DOHH2 (cell line): Measurements from ENCODE around the gene RNF26.
A peak's percentile ranks its signal among the peaks of the same experiment; 100 is the strongest.

Experiments used
- H3F3A ChIP-seq: fragments of 200-600 bp; sonication (generic), shearing (Covaris generic); 2 replicates; pipeline ENCODE4 v1.6.0; 2016; ENCODE audit warnings: antibody characterized with exemption, mild to moderate bottlenecking; ENCODE audit not compliant: control insufficient read depth, insufficient read depth
- H3K27ac ChIP-seq: fragments of 200-600 bp; sonication (generic); 2 replicates; pipeline ENCODE4 v1.5.1; 2014; ENCODE audit warnings: low read depth, mild to moderate bottlenecking, low read length, moderate library complexity
- H3K27me3 ChIP-seq: fragments of 200-600 bp; sonication (generic); 2 replicates; pipeline ENCODE4 v1.6.1; 2014; ENCODE audit warnings: mild to moderate bottlenecking, low read length, mixed read lengths; ENCODE audit not compliant: control insufficient read depth
- H3K36me3 ChIP-seq: fragments of 200-600 bp; sonication (generic); 2 replicates; pipeline ENCODE4 v1.6.1; 2014; ENCODE audit warnings: mild to moderate bottlenecking, low read length, moderate library complexity, mixed read lengths; ENCODE audit not compliant: control insufficient read depth
- H3K4me1 ChIP-seq: fragments of 200-600 bp; sonication (generic); 2 replicates; pipeline ENCODE4 v1.6.1; 2014; ENCODE audit warnings: mild to moderate bottlenecking, low read length, mixed read lengths; ENCODE audit not compliant: control insufficient read depth
- H3K4me2 ChIP-seq: fragments of 200-600 bp; sonication (generic); 2 replicates; pipeline ENCODE4 v1.6.0; 2014; ENCODE audit warnings: mild to moderate bottlenecking, low read length, moderate library complexity
- H3K4me3 ChIP-seq: fragments of 200-600 bp; sonication (generic); 2 replicates; pipeline ENCODE4 v1.5.1; 2014; ENCODE audit warnings: mild to moderate bottlenecking, low read length, mixed read lengths
- H3K79me2 ChIP-seq: fragments of 200-600 bp; sonication (generic); 2 replicates; pipeline ENCODE4 v1.6.1; 2014; ENCODE audit warnings: mild to moderate bottlenecking, low read length, mixed read lengths; ENCODE audit not compliant: control insufficient read depth
- H3K9me2 ChIP-seq: fragments of 200-600 bp; sonication (generic); replicated peaks from 2 replicates; pipeline ENCODE4 v1.6.1; 2014; ENCODE audit warnings: mild to moderate bottlenecking, low read length, mixed read lengths; ENCODE audit not compliant: control insufficient read depth
- H3K9me3 ChIP-seq: fragments of 200-600 bp; sonication (generic); 2 replicates; pipeline ENCODE4 v1.6.1; 2014; ENCODE audit warnings: antibody characterized with exemption, low read length, mixed read lengths; ENCODE audit not compliant: control insufficient read depth, insufficient read depth
- H4K20me1 ChIP-seq: fragments of 200-600 bp; sonication (generic); 2 replicates; pipeline ENCODE4 v1.6.0; 2014; ENCODE audit warnings: low read depth, mild to moderate bottlenecking, antibody characterized with exemption, low read length, moderate library complexity; ENCODE audit not compliant: control insufficient read depth, insufficient read depth
- EZH2phosphoT487 ChIP-seq: fragments of 200-600 bp; sonication (generic); IDR thresholded peaks from 2 replicates; pipeline ENCODE4 v1.6.1; 2017; ENCODE audit warnings: borderline replicate concordance, mild to moderate bottlenecking, antibody characterized with exemption, low read length, moderate library complexity, mixed read lengths
- TF ChIP-seq, protein P1 (sequence below): fragments of 200-600 bp; sonication (generic); IDR thresholded peaks from one replicate; pipeline ENCODE4 v1.5.1; 2014; ENCODE audit warnings: antibody characterized with exemption, mild to moderate bottlenecking, low read depth, low read length; ENCODE audit not compliant: poor library complexity, severe bottlenecking

The RNF26 gene

DNA sequence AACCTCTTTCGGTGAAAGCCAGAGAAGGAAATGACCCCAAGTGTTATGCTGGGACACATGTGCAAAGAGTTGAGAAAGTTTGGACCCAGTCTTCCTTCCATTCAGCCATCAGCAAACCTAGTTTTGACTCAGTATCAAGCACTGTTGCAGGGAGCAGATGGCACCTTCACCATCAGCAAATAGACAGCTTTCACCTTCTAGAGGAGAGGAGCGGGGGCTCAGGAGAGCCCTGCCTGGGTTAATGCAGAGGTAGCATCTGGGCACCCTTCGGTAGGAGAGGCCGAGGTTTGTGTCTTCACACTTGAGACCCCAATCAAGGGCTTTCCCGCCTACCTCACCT lies 28.4 kb downstream of the RNF26 start:
- H3K4me2 ChIP-seq = peak overlapping the region; percentile 91
- TF ChIP-seq, protein P1, sequence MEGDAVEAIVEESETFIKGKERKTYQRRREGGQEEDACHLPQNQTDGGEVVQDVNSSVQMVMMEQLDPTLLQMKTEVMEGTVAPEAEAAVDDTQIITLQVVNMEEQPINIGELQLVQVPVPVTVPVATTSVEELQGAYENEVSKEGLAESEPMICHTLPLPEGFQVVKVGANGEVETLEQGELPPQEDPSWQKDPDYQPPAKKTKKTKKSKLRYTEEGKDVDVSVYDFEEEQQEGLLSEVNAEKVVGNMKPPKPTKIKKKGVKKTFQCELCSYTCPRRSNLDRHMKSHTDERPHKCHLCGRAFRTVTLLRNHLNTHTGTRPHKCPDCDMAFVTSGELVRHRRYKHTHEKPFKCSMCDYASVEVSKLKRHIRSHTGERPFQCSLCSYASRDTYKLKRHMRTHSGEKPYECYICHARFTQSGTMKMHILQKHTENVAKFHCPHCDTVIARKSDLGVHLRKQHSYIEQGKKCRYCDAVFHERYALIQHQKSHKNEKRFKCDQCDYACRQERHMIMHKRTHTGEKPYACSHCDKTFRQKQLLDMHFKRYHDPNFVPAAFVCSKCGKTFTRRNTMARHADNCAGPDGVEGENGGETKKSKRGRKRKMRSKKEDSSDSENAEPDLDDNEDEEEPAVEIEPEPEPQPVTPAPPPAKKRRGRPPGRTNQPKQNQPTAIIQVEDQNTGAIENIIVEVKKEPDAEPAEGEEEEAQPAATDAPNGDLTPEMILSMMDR = no peak
- no peak for TF ChIP-seq EZH2phosphoT487
- H3K36me3 ChIP-seq = peaks cover 28% of the 10 kb centered on the region
- peaks cover 95% of the 10 kb centered on the region for H3K4me1 ChIP-seq
- H3K9me3 ChIP-seq = no peaks in the 10 kb centered on the region
- 0 out of 2 replicates have a peak, but pooled peaks cover 5% of the 10 kb centered on the region for H3F3A ChIP-seq
- H3K27ac ChIP-seq = peak overlapping the region; percentile 63
- H4K20me1 ChIP-seq = no peaks in the 10 kb centered on the region
- peak overlapping the region; percentile 93 for H3K4me3 ChIP-seq
- peaks cover 6% of the 10 kb centered on the region; the same call in 1 of the 2 replicates for H3K27me3 ChIP-seq
- H3K79me2 ChIP-seq = peaks cover 35% of the 10 kb centered on the region
- H3K9me2 ChIP-seq = no peaks in the 10 kb centered on the region

DNA sequence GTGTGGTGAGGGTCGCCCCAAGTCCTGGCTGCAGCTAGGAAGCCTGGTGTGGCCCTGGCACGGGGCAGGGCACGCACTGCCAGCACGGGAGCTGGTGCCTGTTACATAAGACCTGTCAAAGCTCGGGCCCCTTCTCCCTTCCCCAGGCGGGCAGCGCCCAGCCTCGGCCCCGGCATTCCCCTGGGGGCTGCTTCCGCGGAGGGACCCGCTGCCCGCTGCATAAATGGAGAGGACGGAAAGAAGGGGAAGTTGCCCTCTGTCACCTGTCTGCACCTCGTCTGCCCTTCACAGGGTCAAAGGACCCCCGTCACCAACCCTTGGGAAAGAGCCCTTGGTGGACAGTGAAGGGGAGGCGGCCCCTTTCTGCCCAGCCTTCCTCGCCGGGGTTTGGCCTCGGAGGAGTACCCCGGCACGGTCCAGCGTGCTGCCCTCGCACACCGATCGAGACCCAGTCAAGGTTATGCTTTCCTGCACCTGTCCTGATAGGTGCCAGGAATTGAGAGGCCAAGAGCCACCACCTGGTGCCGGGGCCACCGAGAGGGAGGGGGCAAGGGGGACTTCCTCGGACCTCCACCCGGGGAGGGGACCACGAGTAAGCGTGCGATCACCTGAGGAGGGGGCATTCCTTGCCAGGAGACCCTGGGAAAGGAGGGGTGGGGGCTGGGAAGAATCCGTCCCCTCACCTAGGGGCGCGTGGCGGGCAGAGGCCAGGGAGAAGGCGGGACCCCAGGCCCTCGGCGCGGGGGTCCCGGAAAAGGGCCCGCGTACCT lies 28.9 kb downstream of the RNF26 start:
- peak overlapping the region; percentile 91 for H3K4me2 ChIP-seq
- peaks cover 35% of the 10 kb centered on the region for H3K79me2 ChIP-seq
- H3K9me3 ChIP-seq = no peaks in the 10 kb centered on the region
- H3K4me1 ChIP-seq = peaks cover 95% of the 10 kb centered on the region
- H4K20me1 ChIP-seq = no peaks in the 10 kb centered on the region
- H3F3A ChIP-seq = 0 out of 2 replicates have a peak, but pooled peaks cover 5% of the 10 kb centered on the region
- TF ChIP-seq, protein P1 = no peak
- no peak for TF ChIP-seq EZH2phosphoT487
- H3K9me2 ChIP-seq = no peaks in the 10 kb centered on the region
- H3K4me3 ChIP-seq = peak overlapping the region; percentile 93
- peaks cover 6% of the 10 kb centered on the region; the same call in 1 of the 2 replicates for H3K27me3 ChIP-seq
- peak overlapping the region; percentile 63 for H3K27ac ChIP-seq
- H3K36me3 ChIP-seq = peaks cover 24% of the 10 kb centered on the region

DNA sequence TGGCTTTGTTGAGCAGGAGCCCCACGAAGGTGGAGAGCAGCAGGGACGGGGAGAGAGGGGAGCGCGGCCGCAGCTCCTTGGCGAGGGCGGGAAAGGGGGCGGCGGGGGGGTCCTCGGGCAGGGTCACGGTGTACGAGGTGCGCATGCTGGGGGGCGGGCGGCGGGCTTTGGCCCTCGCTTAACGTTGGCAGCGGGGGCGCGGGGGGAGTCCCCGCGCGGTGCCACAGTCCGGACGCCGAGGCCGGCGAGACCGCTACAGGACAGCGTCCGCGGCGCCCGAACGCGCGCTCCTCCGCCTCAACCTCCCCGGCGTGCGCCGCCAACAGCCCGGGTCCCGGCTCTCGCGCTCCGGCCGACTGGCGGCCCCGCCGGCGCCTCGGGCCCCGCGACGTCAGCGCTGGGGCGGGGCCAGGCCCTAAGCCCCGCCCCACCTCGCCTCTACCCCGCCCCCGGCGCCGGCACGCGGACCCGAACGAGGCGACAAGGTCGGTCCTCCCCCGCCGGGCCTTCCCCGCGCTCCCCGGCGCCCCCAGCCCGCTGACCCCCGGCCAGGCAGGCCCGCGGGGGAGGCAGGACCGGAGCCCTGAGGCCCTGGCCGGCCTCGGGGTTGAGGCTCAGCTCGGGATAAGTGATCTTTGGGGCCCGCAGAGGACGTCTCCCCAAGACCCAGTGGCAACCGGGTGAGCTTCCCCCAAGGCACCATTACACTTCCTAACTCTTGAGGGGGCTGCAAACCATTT lies 29.7 kb downstream of the RNF26 start:
- Histone ChIP-seq H3K79me2 (peaks cover 35% of the 10 kb centered on the region), H3K9me3 (no peaks in the 10 kb centered on the region), H3K36me3 (peaks cover 16% of the 10 kb centered on the region), H3F3A (0 out of 2 replicates have a peak, but pooled peaks cover 5% of the 10 kb centered on the region), H3K27ac (peak overlapping the region; percentile 63), H3K4me3 (peak overlapping the region; percentile 93), H4K20me1 (no peaks in the 10 kb centered on the region), H3K27me3 (peaks cover 6% of the 10 kb centered on the region; the same call in 1 of the 2 replicates), H3K4me2 (peak overlapping the region; percentile 91), H3K9me2 (no peaks in the 10 kb centered on the region), H3K4me1 (peaks cover 96% of the 10 kb centered on the region)
- TF ChIP-seq, protein P1 = no peak
- TF ChIP-seq EZH2phosphoT487 = no peak
